ENCODE results near the gene STYX.
A peak's percentile ranks its signal among the peaks of the same experiment; 100 is the strongest.

STYX gene

DNA sequence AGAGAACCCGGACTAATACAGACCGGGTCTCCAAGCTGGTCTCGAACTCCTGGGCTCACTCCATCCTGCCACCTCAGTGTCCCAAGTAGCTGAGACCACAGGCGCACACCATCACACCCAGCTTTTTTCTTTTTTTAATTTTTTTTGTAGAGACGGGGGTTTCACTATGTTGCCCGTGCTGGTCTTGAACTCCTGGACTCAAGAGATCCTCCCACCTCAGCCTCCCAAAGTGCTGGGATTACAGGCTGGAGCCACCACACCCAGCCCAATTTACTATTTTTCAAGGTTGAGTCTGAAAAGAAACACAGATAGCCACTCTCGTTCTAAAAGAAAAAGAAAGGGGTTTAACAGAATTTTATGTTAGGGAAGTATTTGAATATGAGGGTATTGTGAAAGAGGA, 36.4 kb upstream of the STYX start:
- DNase-seq (ENCODE audit: low spot score): no peak
- H3K4me3 ChIP-seq: no peak overlapping the region
- H3K27ac ChIP-seq: no peak overlapping the region
- TF ChIP-seq, protein P1, sequence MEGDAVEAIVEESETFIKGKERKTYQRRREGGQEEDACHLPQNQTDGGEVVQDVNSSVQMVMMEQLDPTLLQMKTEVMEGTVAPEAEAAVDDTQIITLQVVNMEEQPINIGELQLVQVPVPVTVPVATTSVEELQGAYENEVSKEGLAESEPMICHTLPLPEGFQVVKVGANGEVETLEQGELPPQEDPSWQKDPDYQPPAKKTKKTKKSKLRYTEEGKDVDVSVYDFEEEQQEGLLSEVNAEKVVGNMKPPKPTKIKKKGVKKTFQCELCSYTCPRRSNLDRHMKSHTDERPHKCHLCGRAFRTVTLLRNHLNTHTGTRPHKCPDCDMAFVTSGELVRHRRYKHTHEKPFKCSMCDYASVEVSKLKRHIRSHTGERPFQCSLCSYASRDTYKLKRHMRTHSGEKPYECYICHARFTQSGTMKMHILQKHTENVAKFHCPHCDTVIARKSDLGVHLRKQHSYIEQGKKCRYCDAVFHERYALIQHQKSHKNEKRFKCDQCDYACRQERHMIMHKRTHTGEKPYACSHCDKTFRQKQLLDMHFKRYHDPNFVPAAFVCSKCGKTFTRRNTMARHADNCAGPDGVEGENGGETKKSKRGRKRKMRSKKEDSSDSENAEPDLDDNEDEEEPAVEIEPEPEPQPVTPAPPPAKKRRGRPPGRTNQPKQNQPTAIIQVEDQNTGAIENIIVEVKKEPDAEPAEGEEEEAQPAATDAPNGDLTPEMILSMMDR (IDR thresholded peaks at IDR 0.05): no peak

DNA sequence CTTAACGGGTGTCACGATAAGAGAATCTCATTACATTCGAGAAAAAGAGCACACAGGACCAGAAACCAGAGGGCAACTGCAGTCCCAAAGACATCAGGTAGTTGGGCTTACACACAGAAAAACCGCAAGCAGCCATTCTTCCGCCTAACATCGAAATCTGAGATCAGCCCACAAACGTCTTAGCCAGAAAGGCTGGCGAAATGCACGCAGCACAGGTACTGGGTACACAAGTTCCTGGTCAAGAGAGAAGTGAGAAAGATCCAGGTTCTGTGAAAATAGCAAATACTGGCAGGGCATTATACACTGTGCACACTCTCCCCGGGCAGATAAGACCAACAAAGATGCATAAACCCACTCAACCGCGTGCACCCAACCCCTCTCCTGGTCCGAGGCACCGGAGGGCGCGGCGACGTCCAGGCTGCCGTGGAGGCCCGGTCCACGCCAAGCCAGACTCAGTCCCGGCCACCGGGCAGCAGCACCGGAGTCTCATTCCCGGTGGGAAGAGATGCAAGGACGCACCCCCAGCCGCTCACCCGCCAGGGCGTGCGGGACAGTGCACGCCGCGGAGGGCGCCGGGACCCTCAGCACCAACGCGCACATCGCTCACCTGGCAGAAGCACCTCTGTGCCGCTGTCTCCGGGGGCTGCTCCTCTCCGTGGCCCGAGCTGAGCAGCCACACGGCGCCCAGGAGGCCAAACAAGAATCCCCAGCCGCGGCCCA, 35.0 kb upstream of the STYX start:
- Histone ChIP-seq H3K4me3 (peak overlapping the region; percentile 96), H3K27ac (peak overlapping the region; percentile 95 to 100)
- DNase-seq (ENCODE audit: low spot score): no peak
- TF ChIP-seq, protein P1 (IDR thresholded peaks at IDR 0.05): no peak

DNA sequence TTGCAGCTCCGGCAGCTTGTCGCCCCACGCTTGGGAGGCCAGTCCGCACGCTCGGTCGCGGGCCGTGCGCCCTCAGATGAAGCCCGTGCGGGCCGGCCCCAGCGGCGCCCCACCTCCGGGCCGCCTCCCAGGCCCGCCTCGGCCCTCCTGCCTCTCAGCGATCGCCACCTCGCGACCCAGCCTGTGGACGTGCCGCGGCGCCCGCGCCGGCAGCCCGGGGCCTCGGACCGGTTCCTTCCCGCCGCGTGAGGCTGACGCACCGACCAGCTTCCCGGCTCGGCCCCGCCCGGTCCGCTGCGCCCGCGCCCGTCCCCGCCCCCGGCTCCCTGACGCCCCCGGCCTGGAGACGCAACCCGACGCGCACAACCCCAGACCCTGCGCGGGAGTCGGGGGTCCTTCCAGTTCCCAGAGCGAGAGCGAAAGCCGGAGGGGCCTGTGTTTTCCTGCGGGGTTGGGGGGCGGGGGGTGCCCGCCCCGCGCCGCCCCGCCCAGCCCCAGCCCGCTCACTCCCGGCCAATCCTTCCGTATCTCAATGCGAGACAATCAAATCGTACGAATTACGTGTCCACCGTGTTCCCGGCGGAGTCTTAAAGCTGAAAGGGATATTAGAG, 34.4 kb upstream of the STYX start, which contains the start of gene ERO1A:
Gene ERO1A (minus strand): TSS at position 78 of the 611 bp plus-strand sequence. CDS start 77 bp downstream, at position 1.
- DNase-seq (ENCODE audit: low spot score): peak; percentile 89
- TF ChIP-seq, protein P1 (IDR thresholded peaks at IDR 0.05): no peak
- H3K27ac ChIP-seq: peak within 1 kb of the TSS; percentile 95 to 100
- H3K4me3 ChIP-seq: peak within 1 kb of the TSS; percentile 96

DNA sequence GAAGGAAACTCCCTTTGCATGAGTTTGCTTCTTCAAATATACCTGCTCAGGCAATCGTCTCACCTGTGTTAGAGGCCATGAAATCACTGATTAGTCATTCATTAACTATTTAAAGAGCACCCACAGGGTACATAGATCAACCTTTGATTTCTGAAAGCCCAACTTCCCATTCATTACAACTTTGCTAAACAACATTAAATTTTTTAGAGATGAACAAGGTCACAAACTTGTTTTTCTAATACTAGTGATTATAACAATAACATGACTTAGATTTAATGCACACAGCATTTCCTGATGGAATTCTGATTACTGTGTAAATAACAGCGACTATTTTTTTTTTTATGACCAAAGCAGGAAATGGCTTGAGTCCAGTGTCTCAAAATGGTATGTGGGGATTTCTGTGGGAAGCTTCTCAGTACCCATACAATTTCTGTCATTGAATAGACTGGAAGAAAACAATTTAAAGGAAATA, 29.2 kb upstream of the STYX start:
- TF ChIP-seq, protein P1 (IDR thresholded peaks at IDR 0.05): no peak
- no peak for DNase-seq (ENCODE audit: low spot score)
- Histone ChIP-seq H3K4me3 (no peak overlapping the region), H3K27ac (no peak overlapping the region)

DNA sequence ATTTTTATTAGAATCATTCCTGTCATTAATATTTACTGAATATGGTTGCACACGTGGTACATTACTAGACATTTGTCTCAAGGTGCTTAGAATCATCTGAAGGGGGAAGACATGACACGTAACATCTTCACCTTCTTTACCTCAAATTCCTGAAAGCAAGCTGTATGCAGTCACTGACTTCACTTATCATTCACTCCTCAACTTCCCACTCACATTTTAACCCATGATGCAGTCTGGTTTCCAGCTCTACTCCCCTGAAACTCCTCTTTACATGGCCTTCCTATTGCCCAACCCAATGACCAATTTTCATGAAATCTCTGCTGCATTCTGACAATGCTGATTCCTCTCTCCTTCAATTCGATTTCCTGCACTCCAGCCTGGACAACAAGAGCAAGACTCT, 28.7 kb upstream of the STYX start:
- TF ChIP-seq, protein P1 (IDR thresholded peaks at IDR 0.05): no peak
- Histone ChIP-seq H3K4me3 (no peak overlapping the region), H3K27ac (no peak overlapping the region)
- DNase-seq (ENCODE audit: low spot score): no peak

DNA sequence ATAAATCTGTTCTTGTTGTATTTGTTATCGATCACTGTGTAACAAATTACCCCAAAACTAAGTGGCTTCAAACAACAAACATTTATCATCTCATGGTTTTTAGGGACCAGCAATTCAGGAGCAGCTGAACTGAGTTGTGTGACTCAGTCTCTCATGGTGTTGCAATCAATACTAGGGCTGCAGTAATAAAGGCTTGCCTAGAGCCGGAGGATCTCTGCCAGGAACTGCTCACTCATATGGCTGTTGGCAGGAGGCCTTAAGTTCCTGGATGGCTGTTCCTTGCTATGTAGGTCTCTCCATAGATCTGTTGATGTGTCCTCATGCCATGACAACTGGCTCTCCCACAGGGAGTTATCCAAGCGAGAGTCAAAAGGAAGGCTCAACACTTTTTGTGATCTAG, 26.7 kb upstream of the STYX start:
- no peak for DNase-seq (ENCODE audit: low spot score)
- TF ChIP-seq, protein P1 (IDR thresholded peaks at IDR 0.05): no peak

DNA sequence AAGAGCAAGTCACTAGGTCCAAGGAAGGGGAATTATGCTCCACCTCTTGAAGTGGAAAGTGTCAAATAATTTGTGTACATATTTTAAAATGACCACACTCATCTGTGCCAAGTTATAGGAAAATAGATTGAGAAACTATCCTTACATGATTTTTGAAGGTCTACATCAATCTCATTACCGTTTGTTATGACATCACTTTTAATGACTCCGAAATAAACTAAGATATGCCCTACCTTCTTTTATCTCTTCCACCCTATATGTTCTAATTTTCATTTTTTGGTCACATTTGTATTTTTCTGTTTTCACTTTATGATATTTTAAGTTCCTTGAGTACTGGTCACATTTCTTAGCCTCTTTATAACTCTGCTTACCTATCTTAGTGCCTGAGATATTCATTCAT, 26.3 kb upstream of the STYX start:
- no peak overlapping the region for H3K27ac ChIP-seq

More for the DNA sequence above, 26.7 kb upstream of the STYX start:
- no peak overlapping the region for H3K27ac ChIP-seq
- H3K4me3 ChIP-seq: no peak overlapping the region

More for the DNA sequence above, 26.3 kb upstream of the STYX start:
- H3K4me3 ChIP-seq: no peak overlapping the region
- TF ChIP-seq, protein P1 (IDR thresholded peaks at IDR 0.05): no peak
- DNase-seq (ENCODE audit: low spot score): no peak

All from coronary artery (tissue), 2 donors.